GM12874 (cell line): ENCODE data around the gene B4GALT5.

Source experiments
- TF ChIP-seq, protein P1 (sequence below): IDR thresholded peaks from 2 replicates; pipeline ENCODE4 v1.5.1; 2011; ENCODE audit warnings: low read depth, mild to moderate bottlenecking, control low read depth, low read length, moderate library complexity; ENCODE audit not compliant: insufficient read depth

B4GALT5 gene

DNA sequence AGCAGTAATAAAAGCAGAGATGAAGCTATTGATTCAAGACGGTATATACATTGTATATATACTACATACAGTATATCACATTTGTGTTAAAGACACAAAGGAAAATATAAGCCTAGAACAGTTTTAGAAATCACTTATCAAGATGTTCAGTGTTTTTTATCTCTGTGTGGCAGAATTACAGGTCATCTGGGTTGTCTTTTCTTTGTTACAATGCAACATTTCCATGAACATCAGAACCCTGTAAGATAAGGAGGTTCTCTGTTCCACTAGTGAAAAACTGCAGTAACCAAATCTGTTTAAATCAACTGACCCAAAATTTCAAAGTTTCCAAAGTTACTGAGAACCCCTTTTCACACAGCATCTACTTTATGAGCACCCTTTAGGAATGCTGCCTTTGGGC lies 42.2 kb downstream of the B4GALT5 start:
- TF ChIP-seq, protein P1, sequence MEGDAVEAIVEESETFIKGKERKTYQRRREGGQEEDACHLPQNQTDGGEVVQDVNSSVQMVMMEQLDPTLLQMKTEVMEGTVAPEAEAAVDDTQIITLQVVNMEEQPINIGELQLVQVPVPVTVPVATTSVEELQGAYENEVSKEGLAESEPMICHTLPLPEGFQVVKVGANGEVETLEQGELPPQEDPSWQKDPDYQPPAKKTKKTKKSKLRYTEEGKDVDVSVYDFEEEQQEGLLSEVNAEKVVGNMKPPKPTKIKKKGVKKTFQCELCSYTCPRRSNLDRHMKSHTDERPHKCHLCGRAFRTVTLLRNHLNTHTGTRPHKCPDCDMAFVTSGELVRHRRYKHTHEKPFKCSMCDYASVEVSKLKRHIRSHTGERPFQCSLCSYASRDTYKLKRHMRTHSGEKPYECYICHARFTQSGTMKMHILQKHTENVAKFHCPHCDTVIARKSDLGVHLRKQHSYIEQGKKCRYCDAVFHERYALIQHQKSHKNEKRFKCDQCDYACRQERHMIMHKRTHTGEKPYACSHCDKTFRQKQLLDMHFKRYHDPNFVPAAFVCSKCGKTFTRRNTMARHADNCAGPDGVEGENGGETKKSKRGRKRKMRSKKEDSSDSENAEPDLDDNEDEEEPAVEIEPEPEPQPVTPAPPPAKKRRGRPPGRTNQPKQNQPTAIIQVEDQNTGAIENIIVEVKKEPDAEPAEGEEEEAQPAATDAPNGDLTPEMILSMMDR, result no peak

- TF ChIP-seq, protein P1, result no peak
Measured at GRCh38 chr20:49669601-49670189, 44.0 kb downstream of the B4GALT5 start.

- TF ChIP-seq, protein P1, result no peak
Measured at GRCh38 chr20:49668181-49668877, 45.3 kb downstream of the B4GALT5 start.

- TF ChIP-seq, protein P1, result no peak
Measured at GRCh38 chr20:49666911-49667310, 46.8 kb downstream of the B4GALT5 start.

- TF ChIP-seq, protein P1, result no peak
Measured at GRCh38 chr20:49665796-49666195, 47.9 kb downstream of the B4GALT5 start.

DNA sequence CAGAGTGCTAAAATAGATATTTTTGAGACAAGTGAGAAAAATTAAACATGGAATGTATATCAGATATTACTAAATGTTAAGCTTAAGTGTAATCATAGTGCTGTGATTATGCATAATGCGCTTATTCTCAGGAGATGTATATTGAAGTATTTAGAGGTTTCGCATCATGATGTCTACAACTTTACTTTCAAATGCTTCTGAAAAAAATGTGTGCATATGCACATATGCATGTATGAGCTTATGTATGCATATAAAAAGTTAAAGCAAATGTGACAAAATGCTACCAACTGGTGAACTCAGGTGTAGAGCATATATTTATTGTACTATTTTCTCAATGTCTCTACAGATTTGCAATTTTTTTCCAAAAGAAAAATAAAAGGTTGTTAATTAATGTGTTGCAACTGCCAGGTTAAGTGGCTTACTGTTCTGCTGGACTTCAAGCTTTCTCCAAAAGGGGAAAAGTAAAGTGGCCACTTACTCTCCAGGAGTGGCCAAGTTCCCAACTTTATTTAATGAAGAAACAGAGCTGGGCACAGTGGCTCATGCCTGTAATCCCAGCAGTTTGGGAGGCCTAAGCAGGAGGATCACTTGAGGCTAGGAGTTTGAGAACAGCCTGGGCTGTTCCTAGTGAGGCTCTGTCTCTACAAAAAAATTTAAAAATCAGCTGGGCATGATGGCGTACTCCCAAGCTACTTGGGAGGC lies 48.9 kb downstream of the B4GALT5 start:
- TF ChIP-seq, protein P1, result no peak

GRCh38 chr20:49663112-49663511 lies 50.6 kb downstream of the B4GALT5 start:
- TF ChIP-seq, protein P1, result no peak
